ENCODE measurements around the gene BARX1.
"Not testable (repeated sequence)": the region's sequence is repeated elsewhere in the genome, so short reads cannot be mapped to it uniquely, and the experiment has no call there.

The BARX1 gene

DNA sequence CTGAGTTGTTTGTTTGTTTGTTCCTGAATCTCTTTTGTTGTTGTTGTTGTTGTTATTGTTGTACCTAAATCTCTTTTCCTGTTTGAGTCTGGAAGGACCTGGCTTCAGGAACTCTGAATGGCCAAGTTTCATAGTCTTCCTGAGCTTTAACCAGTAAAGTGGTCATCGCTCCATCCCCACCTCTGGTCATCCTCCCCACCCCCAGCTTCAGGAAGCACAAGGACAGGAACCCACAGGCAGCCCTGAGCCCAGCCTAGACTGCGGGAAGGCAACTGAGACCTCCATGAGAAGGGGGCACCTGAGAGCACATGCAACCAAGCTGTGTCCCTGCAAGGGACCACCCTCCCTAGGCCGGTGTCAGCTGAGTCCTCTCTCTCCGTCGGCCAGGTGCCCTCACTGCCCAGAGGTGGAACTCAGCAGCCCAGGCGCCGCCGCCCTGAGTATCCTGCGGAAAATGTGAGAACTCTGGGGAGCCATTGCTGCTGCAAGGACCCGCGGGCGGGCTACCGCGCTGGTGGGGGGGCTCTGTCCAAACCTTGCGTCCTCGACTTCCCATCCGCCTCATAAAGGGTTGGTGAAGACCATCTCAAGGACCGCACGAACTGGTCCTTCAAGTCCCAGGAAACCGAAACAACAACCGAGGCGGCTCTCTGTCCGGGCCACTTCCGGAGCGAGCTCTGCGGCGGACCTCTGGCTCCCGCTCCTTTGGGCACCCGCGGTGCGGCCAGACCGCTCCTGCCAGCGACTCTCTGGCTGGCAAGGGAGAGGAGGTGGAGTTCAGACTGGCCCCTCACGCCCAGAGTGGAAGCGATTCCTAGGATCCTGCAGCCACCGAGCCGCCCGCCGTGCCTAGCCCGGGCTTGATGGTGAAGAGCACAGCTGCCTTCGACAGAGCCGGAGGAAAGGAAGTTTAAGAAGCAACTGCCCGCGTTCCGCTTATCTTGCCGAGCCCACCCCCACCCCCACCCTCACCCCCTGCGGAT, 4.2 kb downstream of the BARX1 start:
- no peak for DNase-seq

DNA sequence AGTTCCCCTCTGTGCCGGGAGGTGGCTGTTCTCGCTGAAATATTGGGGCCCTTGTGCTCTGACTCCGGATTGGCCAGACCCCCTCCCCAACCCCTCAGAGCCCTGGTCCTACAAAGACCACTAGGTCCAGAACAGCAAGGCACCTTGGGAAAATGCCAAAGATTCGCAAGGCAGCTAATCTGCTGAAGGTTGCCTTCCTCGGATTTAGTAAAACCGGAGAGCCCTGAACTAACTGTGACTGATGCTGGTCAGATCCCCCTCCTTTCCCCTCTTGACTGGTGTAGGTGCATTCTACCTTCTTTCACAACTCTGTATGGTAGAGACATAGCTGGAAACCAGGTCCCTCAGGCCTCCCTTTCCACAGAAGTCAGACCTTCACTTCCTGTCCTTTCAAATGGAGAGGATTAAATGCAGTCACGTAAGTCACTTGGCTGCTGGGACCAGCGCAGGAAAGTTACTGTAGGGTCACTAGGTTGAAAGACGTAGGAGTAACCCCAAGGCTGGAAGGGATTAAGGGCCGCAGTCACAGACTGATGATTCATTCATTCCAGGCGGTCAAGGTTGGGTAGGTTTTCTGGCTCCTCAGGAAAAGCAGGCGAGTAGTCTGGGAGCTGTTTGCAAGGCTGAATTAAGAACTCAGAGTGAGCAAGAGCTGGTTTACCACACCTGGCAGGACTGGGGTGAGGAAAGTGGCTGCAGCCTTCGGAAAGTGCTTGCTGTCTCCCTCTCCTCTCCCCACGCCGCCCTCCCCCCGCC, 5.3 kb downstream of the BARX1 start:
- DNase-seq, result no peak

DNA sequence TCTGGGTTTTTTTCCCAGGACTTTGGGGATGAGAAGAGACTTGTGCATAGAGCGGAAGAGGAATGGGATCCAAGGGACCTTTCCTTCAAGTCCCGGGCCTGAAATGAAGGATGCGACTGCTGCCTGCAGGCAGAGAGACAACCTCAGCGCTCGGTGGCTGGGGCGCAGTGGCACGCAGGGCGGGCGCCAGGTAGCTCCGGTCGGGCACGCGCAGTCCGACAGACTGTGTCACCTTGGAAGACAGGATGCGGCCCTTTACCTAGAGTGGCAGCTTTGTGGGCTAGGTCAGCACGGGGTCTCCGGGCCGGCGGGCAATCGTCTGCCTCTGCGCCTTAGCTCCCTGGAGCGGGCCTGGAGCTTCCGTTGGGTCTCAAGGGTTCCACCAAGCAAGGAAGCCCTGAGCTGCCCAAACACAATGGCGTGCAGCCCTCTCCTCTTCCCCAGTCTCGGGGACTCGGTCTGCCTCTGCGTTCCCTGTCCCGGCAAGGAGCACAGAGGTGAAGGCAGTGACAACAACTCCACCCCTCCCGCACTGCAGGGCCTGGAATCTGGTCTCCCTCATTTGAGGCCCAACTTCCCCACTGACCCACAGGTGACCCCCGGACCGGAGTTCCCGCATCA, 6.0 kb downstream of the BARX1 start:
- no peak for DNase-seq

DNA sequence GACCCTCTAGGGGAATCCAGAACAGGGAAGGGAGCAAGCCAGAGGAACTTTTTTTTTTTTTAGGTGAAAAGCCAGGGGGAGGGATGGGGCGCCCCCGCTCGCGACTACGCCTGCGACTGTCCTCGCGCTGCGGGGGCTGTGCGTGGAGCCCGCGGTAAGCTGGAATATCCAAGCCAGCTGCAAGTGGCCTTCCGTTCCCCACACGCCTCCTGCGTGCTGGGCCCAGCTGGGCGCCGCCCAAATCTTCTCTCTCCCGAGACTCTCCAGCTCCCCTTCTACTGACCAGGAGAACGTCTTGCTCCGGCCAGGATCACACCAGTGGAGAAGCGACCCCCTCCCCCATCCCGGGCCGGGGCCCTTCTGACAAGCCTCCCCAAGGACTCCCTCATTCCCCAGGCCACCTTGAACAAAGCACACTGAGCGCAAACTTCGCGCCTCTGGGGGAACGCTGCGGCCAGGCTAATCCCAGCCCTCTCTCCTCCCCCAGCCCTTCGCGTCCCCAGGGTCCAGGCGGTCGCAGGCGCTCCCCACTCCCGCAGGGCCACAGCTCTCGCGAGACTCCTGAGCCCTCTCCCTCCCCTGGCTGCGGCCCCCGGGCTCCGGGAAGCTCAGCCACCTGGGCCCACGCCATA, 6.6 kb downstream of the BARX1 start:
- no peak for DNase-seq

DNA sequence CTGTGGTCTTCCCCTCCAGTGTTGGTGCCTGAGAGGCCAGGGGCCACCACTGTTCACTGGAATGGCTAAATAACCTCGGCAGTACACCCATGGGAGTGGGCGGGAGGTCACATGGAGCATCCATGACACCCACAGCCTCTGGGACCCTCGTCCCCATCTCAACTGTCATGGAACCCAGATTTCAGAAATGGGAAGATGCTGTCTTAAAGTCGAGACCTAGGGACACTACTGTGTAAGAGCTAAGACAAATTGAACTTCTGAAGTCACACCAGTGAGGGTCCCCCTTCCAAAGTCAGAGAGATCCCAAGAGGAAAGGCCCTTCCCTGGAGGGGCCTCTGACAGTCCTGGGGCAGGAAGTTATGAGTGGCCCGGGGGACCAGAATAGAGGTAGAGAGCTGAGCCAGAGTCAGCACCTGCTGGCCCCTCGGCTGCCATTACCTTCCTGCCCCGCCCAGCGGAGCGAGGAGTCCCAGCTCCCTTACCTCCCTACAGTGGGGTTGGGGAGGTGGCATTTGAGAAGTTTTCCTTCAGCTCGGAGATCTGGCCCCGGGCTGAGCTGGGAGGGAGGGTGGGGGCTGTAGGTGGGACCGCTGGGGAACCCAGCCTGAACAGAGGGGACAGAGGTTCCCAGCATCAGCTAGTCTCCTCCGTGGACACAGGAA, 7.6 kb downstream of the BARX1 start:
- DNase-seq, result no peak

DNA sequence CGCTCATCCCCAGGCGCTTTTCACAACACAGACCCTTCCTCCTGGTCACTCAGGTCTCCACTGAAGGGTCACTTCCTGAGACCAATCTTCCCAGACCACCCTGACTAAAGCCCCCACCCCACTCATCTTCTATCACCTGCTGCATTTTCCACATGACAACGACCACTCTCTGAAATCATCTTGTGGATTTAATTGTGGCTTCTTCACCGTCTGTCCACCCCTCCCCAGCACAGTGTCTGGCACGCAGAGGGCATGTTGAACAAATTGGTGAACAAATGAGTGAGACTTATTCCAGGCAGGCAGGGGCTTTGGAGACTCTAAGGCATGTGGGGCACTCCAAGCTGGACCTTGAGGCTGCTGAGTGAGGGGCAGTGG, 8.8 kb downstream of the BARX1 start:
- no peak for DNase-seq

DNA sequence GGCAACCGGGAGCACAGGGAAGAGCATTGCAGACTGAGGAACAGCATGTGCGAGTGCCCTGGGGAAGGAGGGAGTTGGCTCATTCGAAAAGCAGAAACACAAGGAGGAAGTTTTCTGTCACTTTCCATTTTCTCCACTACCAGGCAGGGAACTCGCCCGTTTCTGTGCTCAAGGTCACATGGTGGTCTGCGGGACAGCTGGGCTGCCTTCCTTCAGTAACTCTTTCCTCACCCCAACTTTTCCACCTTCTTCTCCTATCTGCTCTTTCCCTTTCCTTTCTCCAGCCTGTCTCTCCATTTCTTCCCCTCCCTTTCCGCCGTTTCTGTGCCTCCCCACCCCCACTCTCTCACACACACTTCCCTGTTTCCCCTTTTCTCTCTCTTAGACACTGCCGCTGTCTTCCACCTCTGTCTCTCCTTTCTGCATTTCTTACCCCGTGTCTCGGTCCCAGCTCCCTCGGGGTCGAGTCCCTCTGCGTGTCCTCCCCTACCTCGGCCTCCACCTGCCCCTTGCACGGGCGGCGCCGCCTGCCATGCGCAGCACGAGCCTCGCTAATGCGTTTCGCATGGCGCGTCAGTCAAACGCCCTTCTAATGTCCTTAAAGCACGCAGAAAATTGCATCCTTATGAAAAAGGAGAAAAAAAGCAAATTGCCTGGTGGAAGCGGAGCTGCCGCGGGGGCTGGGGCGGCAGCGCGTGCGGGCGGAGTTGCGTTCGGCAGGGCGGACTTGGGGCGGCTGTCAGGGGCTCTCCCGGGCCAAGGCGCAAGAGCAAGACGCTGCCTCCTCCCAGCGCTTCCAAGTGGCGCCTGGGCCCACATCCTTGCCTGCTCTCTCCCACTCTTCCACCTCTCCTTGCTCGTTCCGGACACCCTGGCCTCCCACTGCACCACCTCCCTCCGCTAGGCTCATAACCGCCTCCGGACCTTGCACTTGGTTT, 9.5 kb downstream of the BARX1 start:
- DNase-seq, result no peak

DNA sequence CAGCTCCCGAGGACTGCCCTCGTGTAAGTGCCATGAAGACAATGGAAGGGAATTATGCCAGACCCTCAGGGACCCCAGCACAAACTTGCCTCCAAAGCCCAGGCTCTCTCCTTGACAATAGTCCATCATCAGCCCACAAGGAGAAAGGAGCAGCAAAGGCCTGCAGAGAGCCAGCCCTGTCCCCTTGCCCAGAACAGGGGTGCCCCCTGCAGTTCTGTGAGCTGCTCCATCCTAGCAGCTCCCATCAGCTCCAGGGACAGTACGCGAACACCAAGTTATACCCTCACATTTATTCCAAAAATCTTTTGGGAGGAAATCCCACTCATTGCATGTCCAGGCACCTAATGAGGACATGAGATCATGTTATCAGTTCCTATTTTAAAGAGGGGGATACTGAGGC, 11.1 kb downstream of the BARX1 start:
- no peak for DNase-seq

DNA sequence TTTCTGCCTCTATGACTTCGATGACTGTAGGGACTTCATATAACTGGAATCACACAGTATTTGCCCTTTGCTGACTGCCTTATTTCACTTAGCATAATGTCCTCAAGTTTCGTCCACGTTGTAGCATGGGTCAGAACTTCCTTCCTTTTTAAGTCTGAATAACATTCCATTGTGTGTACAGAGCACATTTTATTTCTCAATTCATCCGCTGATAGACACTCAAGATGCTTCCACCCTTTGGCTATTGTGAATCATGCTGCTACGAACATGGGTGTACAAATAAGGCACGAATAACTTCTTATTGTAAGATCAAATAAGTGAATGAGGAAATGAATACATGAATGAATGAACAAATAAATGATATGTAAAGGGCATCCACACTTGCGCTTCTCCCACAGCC, 13.0 kb downstream of the BARX1 start:
- no peak for DNase-seq

DNA sequence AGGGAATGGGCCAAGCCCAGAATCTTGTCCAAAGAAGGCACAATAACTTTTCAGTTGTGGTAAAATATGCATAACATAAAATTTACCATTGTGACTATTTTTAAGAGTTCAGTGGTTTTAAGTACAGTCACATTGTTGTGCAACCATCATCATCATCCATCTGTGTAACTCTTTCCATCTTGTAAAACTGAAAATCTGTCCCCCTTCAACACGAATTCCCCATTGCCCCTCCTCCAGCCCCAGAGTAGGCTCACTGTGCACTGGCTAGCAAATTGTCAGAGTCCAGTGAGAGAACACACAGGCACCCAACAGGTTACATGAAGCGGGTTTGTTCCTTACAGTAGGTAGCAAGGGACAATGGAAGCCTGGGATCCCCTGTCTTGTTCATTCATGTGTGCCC, 13.7 kb downstream of the BARX1 start:
- no peak for DNase-seq

DNA sequence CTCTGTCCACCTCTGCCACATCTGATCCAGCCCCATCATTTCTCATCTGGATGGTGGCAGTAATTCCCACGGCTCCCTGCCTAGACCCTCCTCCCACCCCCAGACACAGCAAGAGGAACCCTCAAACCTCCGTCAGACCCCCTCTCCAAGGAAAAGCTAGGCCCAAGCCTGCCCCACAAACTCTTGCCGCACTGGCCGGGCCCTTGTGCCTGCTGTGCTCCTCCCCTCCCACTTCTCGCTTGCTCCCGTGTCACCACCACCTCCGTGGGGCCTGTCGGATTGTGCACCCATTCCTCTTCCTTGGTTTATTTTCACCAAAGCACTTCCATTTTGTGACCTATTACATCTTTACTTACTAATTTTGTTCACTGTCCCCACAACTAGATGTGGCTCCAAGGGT, 14.2 kb downstream of the BARX1 start:
- DNase-seq, result no peak

DNA sequence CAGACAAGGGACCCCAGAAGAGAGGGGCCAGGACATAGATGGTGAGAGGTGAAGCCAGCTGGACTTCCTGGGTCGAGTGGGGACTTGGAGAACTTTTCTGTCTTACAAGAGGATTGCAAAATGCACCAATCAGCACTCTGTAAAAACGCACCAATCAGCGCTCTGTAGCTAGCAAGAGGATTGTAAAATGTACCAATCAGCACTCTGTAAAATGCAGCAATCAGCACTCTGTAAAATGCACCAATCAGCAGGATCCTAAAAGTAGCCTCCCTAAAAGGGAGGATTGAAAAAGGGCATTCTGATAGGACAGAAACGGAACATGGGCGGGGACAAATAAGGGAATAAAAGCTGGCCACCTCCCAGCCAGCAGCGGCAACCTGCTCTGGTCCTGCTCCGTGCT, 15.6 kb downstream of the BARX1 start:
- not testable (repeated sequence) for DNase-seq

DNA sequence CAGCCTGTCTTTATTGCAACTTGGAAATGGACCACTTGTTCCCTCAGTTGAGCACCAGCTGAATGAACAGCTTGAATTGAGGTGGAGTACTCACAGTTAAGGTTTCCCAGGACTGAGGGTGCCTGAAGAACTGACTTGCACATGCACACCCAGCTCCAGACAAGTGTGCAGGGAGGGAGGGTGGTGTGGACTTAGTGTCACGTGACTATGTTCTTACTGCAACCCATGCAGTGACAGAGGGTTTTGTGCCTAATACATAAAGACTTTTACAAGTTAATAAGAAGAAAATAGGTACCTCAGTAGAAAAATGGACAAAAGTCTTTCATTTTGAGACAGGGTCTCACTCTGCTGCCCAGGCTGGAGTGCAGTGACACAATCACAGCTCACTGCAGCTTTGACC, 18.0 kb downstream of the BARX1 start:
- DNase-seq, result no peak

DNA sequence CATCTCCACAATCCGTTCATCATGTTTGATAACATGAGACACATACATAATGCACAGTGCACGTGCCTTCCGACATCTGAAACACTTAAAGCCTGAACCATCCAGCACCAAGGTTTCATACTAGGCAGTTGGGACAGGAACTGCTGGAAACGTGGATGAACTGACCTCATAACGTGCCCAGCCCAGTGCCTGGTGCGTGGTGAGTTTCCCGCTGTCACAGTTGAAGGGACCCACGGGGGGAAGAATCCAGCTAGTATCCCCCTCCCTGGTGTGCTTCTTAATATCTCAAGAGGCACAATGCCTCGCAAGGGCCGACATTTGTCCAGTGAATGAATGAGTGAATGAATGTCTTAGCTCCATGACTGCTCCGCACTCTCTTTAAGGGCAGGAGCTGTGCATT, 23.2 kb downstream of the BARX1 start:
- no peak for DNase-seq

DNA sequence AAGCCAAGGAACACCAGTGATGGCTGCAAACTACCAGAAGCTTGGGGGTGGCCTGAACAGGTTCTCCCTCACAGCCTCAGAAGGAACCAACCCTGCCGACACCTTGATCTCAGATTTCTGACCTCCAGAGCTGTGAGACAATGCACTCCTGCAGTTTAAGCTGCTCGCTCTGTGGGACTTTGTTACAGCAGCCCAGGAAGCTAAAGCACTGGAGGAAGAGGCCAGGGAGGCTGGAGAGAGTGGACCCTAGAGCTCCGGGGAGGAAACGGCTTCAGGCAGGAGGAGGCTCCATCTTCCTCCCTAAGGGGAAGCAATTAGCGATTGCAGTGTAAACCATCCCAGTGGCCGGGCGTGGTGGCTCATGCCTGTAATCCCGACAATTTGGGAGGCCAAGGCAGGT, 25.1 kb downstream of the BARX1 start:
- no peak for DNase-seq

DNA sequence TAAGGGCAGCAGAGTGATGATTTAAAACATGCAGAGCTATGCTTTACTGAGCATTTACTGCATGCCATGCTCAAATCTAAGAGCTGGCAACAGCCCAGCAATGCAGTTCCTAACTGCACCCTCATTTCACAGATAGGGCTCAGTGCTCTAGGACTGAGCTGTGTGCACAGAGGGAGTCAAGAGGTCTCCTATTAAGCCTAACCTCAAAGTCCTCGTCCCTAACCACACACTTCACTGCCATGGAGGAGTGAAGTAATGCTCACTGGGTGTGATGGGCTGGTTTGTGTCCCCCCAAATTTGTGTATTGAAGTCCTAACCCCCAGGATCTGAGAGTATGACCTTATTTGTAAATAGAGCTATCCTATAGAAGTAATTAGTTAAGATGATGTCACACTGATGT, 25.9 kb downstream of the BARX1 start:
- DNase-seq, result no peak

DNA sequence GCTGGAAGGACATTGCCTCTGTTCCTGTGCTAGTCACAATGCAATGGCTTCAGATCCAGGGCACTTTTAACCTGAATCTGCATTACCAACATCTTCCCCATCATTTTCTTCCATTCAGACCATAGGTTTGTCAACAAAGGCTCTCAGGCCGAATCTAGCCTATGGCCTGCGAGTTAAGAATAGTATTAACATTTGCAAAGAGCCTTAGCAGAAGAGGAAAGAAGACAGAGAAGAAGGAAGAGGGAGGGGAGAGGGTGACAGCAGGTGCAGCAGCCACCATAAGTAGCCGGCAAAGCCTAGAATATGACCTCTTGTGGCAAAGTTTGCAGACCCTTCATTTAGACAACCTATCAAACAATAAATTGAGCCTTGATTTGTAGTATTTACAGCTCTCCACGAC, 32.6 kb downstream of the BARX1 start:
- DNase-seq, result no peak

DNA sequence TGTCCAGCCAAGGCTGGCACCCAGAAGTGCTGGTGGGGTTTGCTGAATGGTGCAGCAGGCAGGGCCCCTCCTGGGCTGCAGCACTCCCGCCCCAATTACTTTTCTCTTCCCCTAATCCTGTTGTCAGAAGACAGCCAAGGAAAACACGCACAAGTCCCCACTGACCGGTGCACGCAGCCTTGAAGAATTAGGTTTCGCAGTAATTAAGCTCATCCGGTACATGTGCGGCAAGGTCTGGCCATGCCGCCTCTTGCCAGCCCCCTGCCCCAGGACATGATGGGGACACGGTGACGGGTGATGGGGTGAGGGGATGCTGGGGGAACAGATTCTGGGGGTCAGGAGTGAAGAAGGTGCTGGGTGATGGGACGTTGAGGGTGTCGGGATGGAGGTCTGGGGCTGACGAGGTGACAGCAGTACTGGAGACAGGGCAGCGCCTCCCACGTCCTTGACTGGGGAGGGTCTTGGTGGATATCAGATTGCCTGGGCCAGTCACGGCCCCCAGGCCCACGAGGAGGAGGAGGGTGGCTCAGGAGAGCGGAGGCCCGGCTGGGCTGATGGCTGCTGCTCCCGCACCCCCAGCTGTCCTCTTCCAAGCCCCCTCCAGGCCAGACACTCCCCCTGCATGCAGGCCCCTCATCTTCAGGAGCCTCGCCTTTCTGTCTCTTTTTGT, 34.9 kb downstream of the BARX1 start:
- DNase-seq, result no peak

DNA sequence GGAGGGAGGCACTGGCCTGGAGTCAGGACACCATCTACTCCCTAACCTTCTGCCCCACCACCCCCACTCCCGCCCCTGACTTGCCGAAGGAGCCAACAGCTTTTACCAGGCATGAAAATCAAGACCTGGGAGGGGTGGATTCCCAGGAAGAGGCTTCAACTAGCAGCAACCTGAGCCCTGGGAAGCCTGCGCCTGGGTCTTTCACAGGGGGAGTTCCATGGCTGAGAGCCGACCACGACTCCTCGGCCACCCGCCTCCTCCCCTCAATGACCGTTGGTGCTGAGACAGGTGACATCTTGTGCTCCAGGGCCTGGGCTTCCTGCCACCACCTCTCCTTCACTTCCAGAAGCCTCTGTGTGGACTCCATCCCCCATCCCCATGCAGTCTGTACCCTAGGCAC, 37.1 kb downstream of the BARX1 start:
- DNase-seq, result no peak

DNA sequence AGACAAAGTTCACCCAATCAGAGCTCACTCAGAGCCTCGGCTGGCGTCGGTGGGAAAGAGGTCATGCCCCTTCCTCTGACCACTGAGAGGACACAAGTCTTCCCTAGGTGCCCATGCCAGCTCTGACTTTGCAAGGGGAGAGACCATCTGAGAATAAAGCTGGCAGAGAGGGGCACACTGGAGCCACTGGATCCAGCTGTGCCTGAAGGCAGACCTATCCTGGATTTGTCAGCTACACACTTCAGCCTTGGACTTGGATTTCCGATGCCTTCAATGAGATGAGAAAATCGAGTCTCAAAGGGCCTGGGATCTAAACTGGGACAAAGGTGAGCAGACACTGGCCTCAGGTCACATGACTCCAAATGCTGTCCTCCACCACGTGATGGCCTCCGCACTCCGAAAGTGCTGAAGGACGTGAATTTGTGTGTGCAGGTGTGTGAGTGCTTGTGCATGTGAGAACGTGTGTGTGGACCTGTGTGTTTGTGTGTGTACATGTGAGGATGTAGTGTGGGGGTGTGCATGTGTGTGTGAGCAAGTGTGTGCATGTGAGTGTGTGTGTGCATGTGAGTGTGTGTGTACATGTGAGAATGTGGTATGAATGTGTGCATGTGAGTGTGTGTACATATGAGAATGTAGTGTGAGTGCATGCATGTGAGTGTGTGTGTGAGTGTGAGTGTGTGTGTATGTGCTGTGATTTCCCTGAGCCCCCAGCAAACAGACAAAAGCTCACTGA, 37.9 kb downstream of the BARX1 start:
- no peak for DNase-seq

All from COR-L47 (cell line).